ENCODE data around the gene TMEM179B. TPM values are rescaled to one million over a fixed set of nuclear protein-coding genes. Genes with fewer than 3 reads are reported as not detected.

The TMEM179B gene
- total and polyA plus RNA-seq, 2 of the 4 experiments (the other 2 are of a cell fraction): 29.4 to 67.1 TPM

DNA sequence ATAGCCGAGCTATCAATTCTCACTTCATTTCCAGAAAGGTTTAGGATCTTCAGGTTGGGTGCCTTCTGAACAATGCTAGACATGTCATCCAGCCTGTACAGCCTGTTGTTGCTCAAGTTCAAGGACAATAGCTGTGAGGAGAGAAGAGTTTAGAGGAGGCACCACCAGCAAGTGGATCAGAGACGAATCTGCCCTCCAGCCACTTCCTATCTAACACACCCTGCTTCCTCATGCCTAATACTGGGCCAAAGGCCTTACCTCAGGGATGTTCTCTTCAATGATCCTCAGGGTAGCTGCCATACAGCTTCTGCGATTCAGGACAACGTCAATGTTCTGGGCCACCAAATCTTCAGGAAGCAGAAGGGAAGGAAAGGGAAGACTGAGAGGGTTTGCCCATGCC, 13.9 kb downstream of the TMEM179B start:
- H3K9me1 ChIP-seq (ENCODE audit: insufficient read depth, low read length): peaks cover 11% of the 10 kb centered on the region
- no peak overlapping the region for H3K4ac ChIP-seq (ENCODE audit: low read depth, low read length)
- no peaks in the 10 kb centered on the region for H3K27me3 ChIP-seq (ENCODE audit: control insufficient read depth, insufficient read depth, low read length)
- ChIA-PET POLR2A (ENCODE audit: unreplicated experiment) (no interaction called here), CTCF (interaction anchor here (1.2 kb wide), 1 partner anchor 15 kb away, joined by 4 read pairs; no protein-coding TSS in a partner anchor)
- H2BK120ac ChIP-seq (ENCODE audit: low read depth, low read length): no peak overlapping the region
- no peak overlapping the region for H3K4me3 ChIP-seq (ENCODE audit: insufficient read depth, low read depth, low read length)
- H2AK9ac ChIP-seq (replicated peaks; ENCODE audit: low read depth, low read length, poor library complexity): no peak overlapping the region
- no peak overlapping the region for H3K18ac ChIP-seq (ENCODE audit: low read depth, low read length)
- no CpG with 5 or more reads among the region's 4 CpGs for WGBS, 2 experiments (ENCODE audit: extremely low coverage in 2 of 2, insufficient read length in 1 of 2)
- intact Hi-C loops (cut with micrococcal nuclease): no loop called here
- H3K23ac ChIP-seq (ENCODE audit: low read depth, low read length): no peak overlapping the region
- H2BK20ac ChIP-seq (ENCODE audit: low read depth, low read length): no peak overlapping the region
- no peak overlapping the region for H4K8ac ChIP-seq (ENCODE audit: low read depth in 2 of 2, low read length in 2 of 2)
- H3K56ac ChIP-seq (ENCODE audit: extremely low read depth, insufficient read depth, low read length): no peak overlapping the region
- DNase-seq (no peak), ATAC-seq (ENCODE audit: low read depth) (no peak)
- no peak overlapping the region for H3K27ac ChIP-seq (ENCODE audit: insufficient read depth, low read length)
- TF ChIP-seq FOS (IDR thresholded peaks at IDR 0.05; ENCODE audit: low read depth, low read length) (no peak), RAD21 (IDR thresholded peaks at IDR 0.05; ENCODE audit: low read length) (no peak), MAFK (IDR thresholded peaks at IDR 0.05; ENCODE audit: low read depth, low read length) (no peak), SMC3 (IDR thresholded peaks at IDR 0.05; ENCODE audit: low read depth, low read length) (no peak), MAZ (IDR thresholded peaks at IDR 0.05; ENCODE audit: borderline replicate concordance, low read depth, low read length) (no peak), CEBPB (IDR thresholded peaks at IDR 0.05; ENCODE audit: low read depth, low read length) (no peak), NFE2L2 (IDR thresholded peaks at IDR 0.05; ENCODE audit: low read depth, low read length) (no peak), RFX5 (IDR thresholded peaks at IDR 0.05; ENCODE audit: low read depth, low read length) (no peak), BHLHE40 (IDR thresholded peaks at IDR 0.05; ENCODE audit: low read depth, low read length) (no peak), CHD1 (IDR thresholded peaks at IDR 0.05; ENCODE audit: low read depth, low read length) (no peak), MXI1 (IDR thresholded peaks at IDR 0.05; ENCODE audit: borderline replicate concordance, low read depth, low read length) (no peak), POLR2A (IDR thresholded peaks at IDR 0.05; ENCODE audit: low read depth, low read length) (no peak), RCOR1 (IDR thresholded peaks at IDR 0.05; ENCODE audit: insufficient replicate concordance, low read length) (no peak)
- TF ChIP-seq, protein P1, sequence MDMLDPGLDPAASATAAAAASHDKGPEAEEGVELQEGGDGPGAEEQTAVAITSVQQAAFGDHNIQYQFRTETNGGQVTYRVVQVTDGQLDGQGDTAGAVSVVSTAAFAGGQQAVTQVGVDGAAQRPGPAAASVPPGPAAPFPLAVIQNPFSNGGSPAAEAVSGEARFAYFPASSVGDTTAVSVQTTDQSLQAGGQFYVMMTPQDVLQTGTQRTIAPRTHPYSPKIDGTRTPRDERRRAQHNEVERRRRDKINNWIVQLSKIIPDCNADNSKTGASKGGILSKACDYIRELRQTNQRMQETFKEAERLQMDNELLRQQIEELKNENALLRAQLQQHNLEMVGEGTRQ (IDR thresholded peaks at IDR 0.05; ENCODE audit: low read depth, low read length): no peak
- TF ChIP-seq, protein P2, sequence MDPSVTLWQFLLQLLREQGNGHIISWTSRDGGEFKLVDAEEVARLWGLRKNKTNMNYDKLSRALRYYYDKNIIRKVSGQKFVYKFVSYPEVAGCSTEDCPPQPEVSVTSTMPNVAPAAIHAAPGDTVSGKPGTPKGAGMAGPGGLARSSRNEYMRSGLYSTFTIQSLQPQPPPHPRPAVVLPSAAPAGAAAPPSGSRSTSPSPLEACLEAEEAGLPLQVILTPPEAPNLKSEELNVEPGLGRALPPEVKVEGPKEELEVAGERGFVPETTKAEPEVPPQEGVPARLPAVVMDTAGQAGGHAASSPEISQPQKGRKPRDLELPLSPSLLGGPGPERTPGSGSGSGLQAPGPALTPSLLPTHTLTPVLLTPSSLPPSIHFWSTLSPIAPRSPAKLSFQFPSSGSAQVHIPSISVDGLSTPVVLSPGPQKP (IDR thresholded peaks at IDR 0.05; ENCODE audit: borderline replicate concordance, low read depth, low read length): no peak
- TF ChIP-seq, protein P3, sequence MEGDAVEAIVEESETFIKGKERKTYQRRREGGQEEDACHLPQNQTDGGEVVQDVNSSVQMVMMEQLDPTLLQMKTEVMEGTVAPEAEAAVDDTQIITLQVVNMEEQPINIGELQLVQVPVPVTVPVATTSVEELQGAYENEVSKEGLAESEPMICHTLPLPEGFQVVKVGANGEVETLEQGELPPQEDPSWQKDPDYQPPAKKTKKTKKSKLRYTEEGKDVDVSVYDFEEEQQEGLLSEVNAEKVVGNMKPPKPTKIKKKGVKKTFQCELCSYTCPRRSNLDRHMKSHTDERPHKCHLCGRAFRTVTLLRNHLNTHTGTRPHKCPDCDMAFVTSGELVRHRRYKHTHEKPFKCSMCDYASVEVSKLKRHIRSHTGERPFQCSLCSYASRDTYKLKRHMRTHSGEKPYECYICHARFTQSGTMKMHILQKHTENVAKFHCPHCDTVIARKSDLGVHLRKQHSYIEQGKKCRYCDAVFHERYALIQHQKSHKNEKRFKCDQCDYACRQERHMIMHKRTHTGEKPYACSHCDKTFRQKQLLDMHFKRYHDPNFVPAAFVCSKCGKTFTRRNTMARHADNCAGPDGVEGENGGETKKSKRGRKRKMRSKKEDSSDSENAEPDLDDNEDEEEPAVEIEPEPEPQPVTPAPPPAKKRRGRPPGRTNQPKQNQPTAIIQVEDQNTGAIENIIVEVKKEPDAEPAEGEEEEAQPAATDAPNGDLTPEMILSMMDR (conservative IDR thresholded peaks at IDR 0.05; ENCODE audit: low read depth, low read length): no peak
- no peak overlapping the region for H2AK5ac ChIP-seq (ENCODE audit: low read depth, low read length)
- peaks cover 22% of the 10 kb centered on the region for H4K20me1 ChIP-seq (ENCODE audit: insufficient read depth, low read length)
- peaks cover 60% of the 10 kb centered on the region for H3K36me3 ChIP-seq (ENCODE audit: control insufficient read depth, insufficient read depth, low read length)
- dilution Hi-C loops (cut with HindIII; ENCODE audit: low sequenced_read_pairs, unreplicated experiment): no loop called here
- no peak overlapping the region for H3K4me2 ChIP-seq (ENCODE audit: low read depth, low read length)
- H3K79me1 ChIP-seq (ENCODE audit: low read depth in 1 of 2, low read length in 2 of 2): peaks cover 26 to 50% of the 10 kb centered on the region in 2 experiments
- no peak overlapping the region for H2AFZ ChIP-seq (replicated peaks; ENCODE audit: low read length, poor library complexity)
- no peak overlapping the region for H2BK5ac ChIP-seq (ENCODE audit: low read depth, low read length, poor library complexity, severe bottlenecking)
- H4K5ac ChIP-seq (ENCODE audit: low read depth, low read length): no peak overlapping the region
- no peaks in the 10 kb centered on the region for H3K9me3 ChIP-seq (ENCODE audit: control insufficient read depth, insufficient read depth, low read length)
- H3K4me1 ChIP-seq (ENCODE audit: control insufficient read depth, insufficient read depth, low read length): peaks cover 8% of the 10 kb centered on the region
- BruUV-seq (replicated peaks): no TSS peak
- no peak overlapping the region for H2BK15ac ChIP-seq (ENCODE audit: low read depth, low read length)
- in situ Hi-C loops (cut with MboI; ENCODE audit: low sequenced_read_pairs): no loop called here
- H3K14ac ChIP-seq (replicated peaks; ENCODE audit: low read depth, low read length): no peak overlapping the region
- no peak overlapping the region for H4K91ac ChIP-seq (ENCODE audit: insufficient read depth, low read depth, low read length)
- H3K9ac ChIP-seq (ENCODE audit: low read depth, low read length): no peak overlapping the region

All from IMR-90 (cell line).